Body of pancreas (tissue), 4 donors: ENCODE measurements around the gene C6orf52. TPM values are rescaled to one million over a fixed set of nuclear protein-coding genes. Genes with fewer than 3 reads are reported as not detected.
A peak's percentile ranks its signal among the peaks of the same experiment; 100 is the strongest.
"Not testable (repeated sequence)": the region's sequence is repeated elsewhere in the genome, so short reads cannot be mapped to it uniquely, and the experiment has no call there.

Experiments used
- ATAC-seq: fragments of 150-250 bp; one replicate; pipeline ENCODE4 v1.9.1; 2016
- DNase-seq, 4 donors: peaks; one replicate each; pipeline ENCODE4 v3.0.0-alpha.2; 2019
- H3K27ac ChIP-seq, 4 donors: fragments of 200-600 bp; sonication (generic); 1 replicate in 3 of 4; 2 replicates in 1 of 4; pipeline versions ENCODE4 v1.5.1 to v1.6.1; 2016 to 2019; ENCODE audit warnings: mild to moderate bottlenecking in 1 of 4, mixed read lengths in 1 of 4, moderate library complexity in 1 of 4
- H3K27me3 ChIP-seq, 2 donors: fragments of 200-600 bp; sonication (generic); one replicate each; pipeline ENCODE4 v1.6.0; 2016; ENCODE audit warnings: mild to moderate bottlenecking in 1 of 2
- H3K36me3 ChIP-seq, 2 donors: fragments of 200-600 bp; sonication (generic); replicated peaks in 1 of 2; 2 replicates each; pipeline ENCODE4 v1.5.1; 2016; ENCODE audit warnings: low read depth in 2 of 2; ENCODE audit not compliant: insufficient read depth in 1 of 2
- H3K4me1 ChIP-seq: fragments of 200-600 bp; sonication (generic); one replicate; pipeline ENCODE4 v1.6.0; 2016
- H3K4me3 ChIP-seq, 2 donors: fragments of 200-600 bp; sonication (generic); 1 replicate in 1 of 2; 2 replicates in 1 of 2; pipeline ENCODE4 v1.5.1; 2016 to 2019
- H3K9me3 ChIP-seq, 3 donors: fragments of 200-600 bp; sonication (generic); 1 replicate in 2 of 3; 2 replicates in 1 of 3; pipeline ENCODE4 v1.5.1; 2016
- POLR2A ChIP-seq, 3 donors: fragments of 450-650 bp; IDR thresholded peaks; one replicate each; pipeline ENCODE4 v1.6.1; 2016; ENCODE audit warnings: antibody characterized with exemption in 3 of 3, mild to moderate bottlenecking in 2 of 3
- WGBS, 2 donors: methylation state at CpG; one replicate each; pipeline ENCODE4 v1.1.5; 2017; 5-methylcytosine and 5-hydroxymethylcytosine counted together
- intact Hi-C: fragments of 100-400 bp; cut with DNase I; formaldehyde crosslinking; loops from one replicate; pipeline ENCODE4 v1.15.1; 2023
- total RNA-seq, 2 donors: library from RNA; depleted of rRNA; stranded (reverse); fragments of >200 nt; gene quantifications; one replicate each; pipeline ENCODE4 v1.1.0, GENCODE V29; 2016
- TF ChIP-seq, protein P1 (sequence below), 7 experiments: fragments of 450-650 bp in 4 of 7; fragments of 200-600 bp in 3 of 7; sonication (generic) in 3 of 7; IDR thresholded peaks; one replicate each; pipeline ENCODE4 v1.5.1; 2016 to 2019; ENCODE audit warnings: antibody characterized with exemption in 7 of 7

The C6orf52 gene
- not detected for total RNA-seq

- Histone ChIP-seq H3K27ac (peak within 1 kb of the TSS; percentile 85 to 97 (median 92)), H3K4me1 (peaks cover 27% of the 10 kb centered on the region), H3K4me3 (peak within 1 kb of the TSS; percentile 64 to 73), H3K27me3 (no peaks in the 10 kb centered on the region), H3K36me3 (peaks cover 0 to 4% of the 10 kb centered on the region in 2 donors), H3K9me3 (no peaks in the 10 kb centered on the region)
- peak; percentile 99 for ATAC-seq
- intact Hi-C loops: loop anchor here (10.0 kb wide), 1 partner anchor 50 kb away; the partner anchor contains the start of gene TMEM14B
- TF ChIP-seq POLR2A (IDR thresholded peaks at IDR 0.05): peak; percentile 52 to 96 (median 94)
- TF ChIP-seq, protein P1, sequence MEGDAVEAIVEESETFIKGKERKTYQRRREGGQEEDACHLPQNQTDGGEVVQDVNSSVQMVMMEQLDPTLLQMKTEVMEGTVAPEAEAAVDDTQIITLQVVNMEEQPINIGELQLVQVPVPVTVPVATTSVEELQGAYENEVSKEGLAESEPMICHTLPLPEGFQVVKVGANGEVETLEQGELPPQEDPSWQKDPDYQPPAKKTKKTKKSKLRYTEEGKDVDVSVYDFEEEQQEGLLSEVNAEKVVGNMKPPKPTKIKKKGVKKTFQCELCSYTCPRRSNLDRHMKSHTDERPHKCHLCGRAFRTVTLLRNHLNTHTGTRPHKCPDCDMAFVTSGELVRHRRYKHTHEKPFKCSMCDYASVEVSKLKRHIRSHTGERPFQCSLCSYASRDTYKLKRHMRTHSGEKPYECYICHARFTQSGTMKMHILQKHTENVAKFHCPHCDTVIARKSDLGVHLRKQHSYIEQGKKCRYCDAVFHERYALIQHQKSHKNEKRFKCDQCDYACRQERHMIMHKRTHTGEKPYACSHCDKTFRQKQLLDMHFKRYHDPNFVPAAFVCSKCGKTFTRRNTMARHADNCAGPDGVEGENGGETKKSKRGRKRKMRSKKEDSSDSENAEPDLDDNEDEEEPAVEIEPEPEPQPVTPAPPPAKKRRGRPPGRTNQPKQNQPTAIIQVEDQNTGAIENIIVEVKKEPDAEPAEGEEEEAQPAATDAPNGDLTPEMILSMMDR (IDR thresholded peaks at IDR 0.05): peak in 1 of 7 experiments; percentile 3
- WGBS, 2 donors: 1% methylated on average over 49 to 53 of the region's 53 CpGs
- DNase-seq: peak; percentile 91 to 94 (median 93)
These were observed at the start of gene C6orf52, which contains the start of gene PAK1IP1 for GRCh38 chr6:10694302-10695085. Gene C6orf52 (minus strand): TSS chr6:10694616. CDS start chr6:10687550, 7,066 bp downstream. Gene PAK1IP1 (plus strand): TSS chr6:10694972. CDS start chr6:10694986, 14 bp downstream.

DNA sequence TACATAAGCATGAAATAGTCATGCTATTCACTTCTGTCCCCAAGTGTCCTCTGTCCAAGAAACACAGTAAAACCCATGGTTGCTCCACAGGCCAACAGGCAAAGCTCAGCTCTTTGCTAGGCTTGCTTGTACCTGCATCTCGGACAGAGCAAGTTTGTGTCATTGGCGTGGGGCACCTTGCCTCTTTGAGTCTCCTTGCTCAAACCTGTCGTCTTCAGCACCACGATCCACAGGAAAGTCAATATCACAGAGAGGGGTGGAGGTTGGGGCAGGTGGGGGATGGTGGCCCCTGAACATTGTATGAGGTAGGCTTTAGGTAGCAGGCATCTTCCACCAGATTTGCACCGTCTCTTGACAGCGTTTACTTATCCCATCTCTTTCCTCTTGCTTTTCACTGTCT is 49.1 kb upstream of the C6orf52 start:
- Histone ChIP-seq H3K27ac (no peak overlapping the region), H3K9me3 (no peaks in the 10 kb centered on the region), H3K36me3 (no peaks in the 10 kb centered on the region), H3K4me3 (no peak overlapping the region), H3K27me3 (no peaks in the 10 kb centered on the region), H3K4me1 (peaks cover 12% of the 10 kb centered on the region)
- intact Hi-C loops: loop anchor here (10.0 kb wide), 1 partner anchor 49 kb away; the partner anchor contains the start of genes C6orf52 and PAK1IP1
- DNase-seq (no peak), ATAC-seq (no peak)
- 79 to 80% methylated on average over 6 of the region's 6 CpGs for WGBS, 2 donors
- no peak for TF ChIP-seq POLR2A (IDR thresholded peaks at IDR 0.05)
- TF ChIP-seq, protein P1 (IDR thresholded peaks at IDR 0.05): no peak

DNA sequence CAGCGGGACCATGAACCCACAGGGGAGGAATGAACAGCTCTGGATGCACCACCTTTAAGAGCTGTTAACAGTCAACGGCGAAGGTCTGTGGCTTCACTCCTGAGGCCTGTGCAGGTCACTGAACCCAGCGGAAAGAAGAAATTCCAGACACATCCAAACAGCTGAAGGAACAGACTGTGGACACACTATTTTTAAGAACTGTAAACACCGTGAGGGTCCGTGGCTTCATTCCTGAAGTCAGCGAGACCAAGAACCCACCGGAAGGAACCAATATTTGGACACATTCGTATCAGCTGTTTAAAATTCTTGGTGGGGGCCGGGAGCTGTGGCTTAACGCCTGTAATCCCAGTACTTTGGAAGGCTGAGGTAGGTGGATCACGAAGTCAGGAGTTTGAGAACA is 47.8 kb upstream of the C6orf52 start:
- no peak for TF ChIP-seq POLR2A (IDR thresholded peaks at IDR 0.05)
- TF ChIP-seq, protein P1 (IDR thresholded peaks at IDR 0.05): no peak

DNA sequence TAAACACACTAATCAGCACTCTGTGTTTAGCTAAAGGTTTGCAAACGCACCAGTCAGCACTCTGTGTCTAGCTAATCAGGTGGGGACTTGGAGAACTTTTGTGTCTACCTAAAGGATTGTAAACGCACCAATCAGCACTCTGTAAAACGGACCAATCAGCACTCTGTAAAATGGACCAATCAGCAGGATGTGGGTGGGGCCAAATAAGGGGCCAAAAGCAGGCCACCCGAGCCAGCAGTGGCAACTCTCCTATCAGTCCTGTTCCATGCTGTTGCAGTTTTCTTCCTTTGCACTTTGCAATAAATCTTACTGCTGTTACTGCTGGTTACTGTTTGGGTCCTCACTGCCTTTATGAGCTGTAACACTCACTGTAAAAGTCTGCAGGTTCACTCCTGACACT is 47.2 kb upstream of the C6orf52 start:
- H3K4me1 ChIP-seq, DNase-seq, H3K4me3 ChIP-seq, H3K27me3 ChIP-seq, H3K27ac ChIP-seq, ATAC-seq, H3K9me3 ChIP-seq, H3K36me3 ChIP-seq: not testable (repeated sequence)
- intact Hi-C loops: loop anchor here (10.0 kb wide), 1 partner anchor 47 kb away; the partner anchor contains the start of genes C6orf52 and PAK1IP1
- 80 to 93% methylated on average over 4 of the region's 4 CpGs for WGBS, 2 donors

More for the DNA sequence above, 47.8 kb upstream of the C6orf52 start:
- H3K27me3 ChIP-seq: no peaks in the 10 kb centered on the region
- DNase-seq (no peak), ATAC-seq (no peak)
- WGBS, 2 donors: 93 to 97% methylated on average over 11 to 12 of the region's 12 CpGs
- no peak overlapping the region for H3K27ac ChIP-seq
- no peak overlapping the region for H3K4me3 ChIP-seq
- H3K4me1 ChIP-seq: peaks cover 9% of the 10 kb centered on the region
- no peaks in the 10 kb centered on the region for H3K36me3 ChIP-seq
- H3K9me3 ChIP-seq: no peaks in the 10 kb centered on the region
- intact Hi-C loops: loop anchor here (10.0 kb wide), 1 partner anchor 47 kb away; the partner anchor contains the start of genes C6orf52 and PAK1IP1

DNA sequence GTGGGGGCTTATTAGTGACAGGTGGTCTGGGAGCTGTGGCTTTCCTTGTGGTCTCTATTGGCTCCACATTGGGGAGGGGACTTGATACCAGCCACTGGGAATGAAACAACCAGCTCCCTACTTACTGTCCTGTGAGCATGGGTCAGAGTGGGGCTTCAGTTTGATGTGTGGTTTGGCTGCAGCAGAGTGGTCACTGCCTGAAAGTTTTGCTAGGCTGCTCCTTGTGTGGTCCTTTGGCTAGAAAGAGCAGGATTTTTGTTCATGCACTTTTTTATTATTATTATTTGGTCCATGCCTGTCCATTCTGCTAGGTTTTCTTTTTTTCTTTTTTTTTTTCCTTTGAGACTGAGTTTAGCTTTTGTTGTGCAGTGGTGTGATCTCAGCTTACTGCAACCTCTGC is 45.6 kb upstream of the C6orf52 start:
- TF ChIP-seq, protein P1 (IDR thresholded peaks at IDR 0.05): no peak
- TF ChIP-seq POLR2A (IDR thresholded peaks at IDR 0.05): no peak
- intact Hi-C loops: loop anchor here (10.0 kb wide), 1 partner anchor 45 kb away; the partner anchor contains the start of genes C6orf52 and PAK1IP1
- no peaks in the 10 kb centered on the region for H3K9me3 ChIP-seq
- no peak overlapping the region for H3K4me3 ChIP-seq
- no peaks in the 10 kb centered on the region for H3K36me3 ChIP-seq
- no peaks in the 10 kb centered on the region for H3K27me3 ChIP-seq
- no peaks in the 10 kb centered on the region for H3K4me1 ChIP-seq
- ATAC-seq: no peak
- no peak for DNase-seq
- H3K27ac ChIP-seq: no peak overlapping the region
